GM12892 (cell line): ENCODE data around the gene CCNK.

Experiments
- POLR2A ChIP-seq: IDR thresholded peaks from 2 replicates; pipeline ENCODE4 v1.6.1; 2011; ENCODE audit warnings: low read depth, low read length, control low read depth
- POLR2AphosphoS5 ChIP-seq: IDR thresholded peaks from 2 replicates; pipeline ENCODE4 v1.6.1; 2011; ENCODE audit warnings: low read depth, low read length, control low read depth
- TAF1 ChIP-seq: IDR thresholded peaks from 2 replicates; pipeline ENCODE4 v1.6.1; 2011; ENCODE audit warnings: low read depth, mild to moderate bottlenecking, control low read depth, low read length, borderline replicate concordance

- no peak for TF ChIP-seq POLR2AphosphoS5
- TF ChIP-seq TAF1, result no peak
- no peak for TF ChIP-seq POLR2A
These were observed 42.5 kb downstream of the CCNK start for GRCh38 chr14:99523704-99524055.
